Sciatic nerve (tissue), 2 donors: ENCODE results near the gene PAWR. TPM values are rescaled to one million over a fixed set of nuclear protein-coding genes. Genes with fewer than 3 reads are reported as not detected.
"Not testable (repeated sequence)": the region's sequence is repeated elsewhere in the genome, so short reads cannot be mapped to it uniquely, and the experiment has no call there.

Source experiments
- ATAC-seq: fragments of 200-7000 bp; cut with Tn5 transposase; one replicate; pipeline ENCODE4 v1.9.1; 2020; ENCODE audit warnings: mild to moderate bottlenecking, moderate library complexity
- DNase-seq: peaks from one replicate; pipeline ENCODE4 v3.0.0-alpha.2; 2020; ENCODE audit warnings: low spot score
- intact Hi-C: fragments of 100-400 bp; cut with DNase I; formaldehyde crosslinking; loops from one replicate; pipeline ENCODE4 v1.14.2; 2022
- total RNA-seq: library from RNA; stranded (reverse); fragmentation: NEBNext Ultra II Directional; extraction: Animal tissue kit (Norgen Biotek cat#: 25700); gene quantifications from one replicate; pipeline ENCODE4 v1.2.1, GENCODE V29; 2021
- donor health status: DM: no; HTN: no; CAD: no.
- donor health status: DM: no; HTN: no; CAD: no.

The PAWR gene
- total RNA-seq, 1 donor from 2014 or later = 117 TPM

DNA sequence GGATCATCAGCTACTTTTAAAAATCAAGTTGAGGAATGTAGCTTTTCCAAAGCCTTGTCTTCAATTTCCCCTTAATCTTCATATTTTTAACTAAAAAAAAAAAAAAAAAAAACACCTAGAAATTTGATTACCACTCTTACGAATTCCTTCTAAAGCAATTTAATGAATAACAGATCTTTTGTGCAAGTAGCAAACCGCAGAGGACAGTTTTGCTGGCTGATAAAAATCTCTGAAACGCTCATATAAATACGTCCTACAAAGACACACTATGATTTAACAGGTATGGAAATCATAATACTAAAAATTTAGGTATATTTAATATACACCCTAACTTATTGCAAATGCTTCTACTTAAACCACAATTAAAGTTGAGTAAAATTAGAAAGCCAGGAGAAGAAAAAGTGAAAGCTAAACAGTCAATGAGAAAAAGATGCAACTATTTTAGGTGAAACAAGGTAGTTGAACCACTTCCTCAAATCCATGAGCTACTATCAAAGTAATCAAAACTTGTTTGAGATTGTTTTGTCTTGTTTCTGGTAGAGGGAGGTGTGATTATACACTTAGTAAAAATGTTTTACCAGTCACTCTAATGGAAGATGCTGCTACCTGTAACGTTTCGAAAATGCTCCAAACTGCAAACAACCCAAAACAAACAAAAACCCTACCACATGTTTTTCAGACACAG, 2.2 kb downstream of the PAWR start:
- intact Hi-C loops = no loop called here
- no peak for ATAC-seq
- no peak for DNase-seq

DNA sequence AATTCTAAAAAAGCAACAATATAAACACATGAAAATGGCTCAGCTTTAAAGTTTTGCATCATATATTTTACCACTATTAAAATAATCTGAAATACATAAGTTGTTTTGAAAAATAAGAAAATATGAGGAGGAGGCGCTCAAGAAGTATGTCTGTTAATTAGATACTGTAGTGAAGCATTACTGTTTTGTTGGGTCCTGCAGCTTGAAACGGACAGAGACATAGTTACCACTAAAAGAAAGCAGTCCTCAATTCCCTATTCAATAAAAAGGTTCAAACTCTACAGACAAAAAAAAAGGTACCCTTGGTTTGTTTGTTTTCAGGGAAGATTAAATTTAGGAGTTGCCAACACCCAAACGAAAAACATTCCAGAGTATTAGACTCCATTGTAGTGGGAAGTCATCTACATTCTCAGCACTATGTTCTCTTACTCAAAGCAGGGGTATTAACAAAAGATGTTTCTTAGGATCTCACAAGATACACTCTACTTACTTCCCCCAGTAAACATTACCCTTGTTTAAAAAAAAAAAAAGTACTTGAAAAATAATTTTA, 3.0 kb downstream of the PAWR start:
- intact Hi-C loops = no loop called here
- DNase-seq (no peak), ATAC-seq (no peak)

GRCh38 chr12:79686171-79686570, 4.6 kb downstream of the PAWR start:
- intact Hi-C loops = no loop called here
- ATAC-seq = no peak
- no peak for DNase-seq

- DNase-seq (no peak), ATAC-seq (no peak)
- intact Hi-C loops = no loop called here
Observed at GRCh38 chr12:79685068-79685467, 5.7 kb downstream of the PAWR start.

- not testable (repeated sequence) for DNase-seq
Observed at GRCh38 chr12:79684338-79684737, 6.4 kb downstream of the PAWR start.

DNA sequence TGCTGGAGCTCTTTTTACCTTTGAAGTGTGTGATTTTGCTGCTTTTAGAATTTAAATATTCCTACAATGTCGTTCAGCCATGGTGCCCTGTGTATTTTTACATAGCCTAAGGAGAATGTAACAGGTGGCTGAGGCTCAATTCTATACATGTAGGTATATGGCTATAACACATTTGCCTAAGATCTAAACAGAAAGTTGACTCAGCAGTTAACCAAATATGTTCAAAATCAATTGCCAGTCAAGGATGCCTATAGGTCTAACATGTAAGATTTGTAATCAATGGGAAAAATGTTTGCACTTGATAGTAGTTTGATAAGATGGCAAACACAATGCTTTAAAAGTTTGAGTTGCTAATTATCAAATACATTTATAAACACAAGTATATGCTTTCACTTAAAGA, 8.2 kb downstream of the PAWR start:
- intact Hi-C loops = no loop called here
- DNase-seq (no peak), ATAC-seq (no peak)

More at GRCh38 chr12:79684338-79684737, 6.4 kb downstream of the PAWR start:
- intact Hi-C loops, ATAC-seq: not testable (repeated sequence)

GRCh38 chr12:79681008-79681590, 9.7 kb downstream of the PAWR start:
- ATAC-seq = no peak
- DNase-seq = no peak
- intact Hi-C loops = no loop called here

DNA sequence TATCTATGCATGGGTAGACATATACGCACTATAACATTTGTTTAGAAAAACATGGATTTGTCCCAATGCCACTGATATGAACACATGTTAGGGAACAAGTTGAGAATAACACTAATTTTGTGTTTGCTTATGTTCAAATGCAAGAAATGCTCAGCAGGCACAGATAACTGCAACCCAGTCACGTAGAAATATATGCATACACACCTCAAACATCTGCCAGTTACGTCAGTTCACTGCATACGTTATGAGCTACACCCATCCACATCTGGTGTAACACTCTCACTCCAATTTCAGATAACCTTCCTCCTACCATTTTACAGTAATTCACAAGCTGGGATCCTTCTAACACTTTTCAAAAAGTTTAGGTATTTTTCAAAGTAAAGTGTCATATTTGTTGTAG, 10.7 kb downstream of the PAWR start:
- intact Hi-C loops = no loop called here
- DNase-seq = no peak
- no peak for ATAC-seq

DNA sequence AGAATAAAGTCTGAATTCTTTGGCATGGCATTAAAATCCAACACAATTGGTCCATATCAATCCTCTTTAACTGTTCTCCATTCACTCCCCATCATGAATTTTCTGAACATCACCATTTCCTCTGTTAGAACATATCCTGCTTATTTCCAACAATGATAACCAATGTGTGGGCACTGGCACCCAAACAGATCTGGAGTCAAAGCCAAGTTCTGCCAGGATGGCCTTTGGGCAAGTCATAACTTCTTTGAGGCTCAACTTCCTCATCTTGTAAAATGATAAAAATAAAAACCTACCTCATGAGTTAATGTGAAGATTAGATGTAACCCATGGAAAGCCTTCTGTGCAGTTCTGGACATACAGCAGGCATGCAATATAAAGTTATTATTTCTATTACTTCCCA, 12.5 kb downstream of the PAWR start:
- no peak for DNase-seq
- intact Hi-C loops = no loop called here
- ATAC-seq = no peak

DNA sequence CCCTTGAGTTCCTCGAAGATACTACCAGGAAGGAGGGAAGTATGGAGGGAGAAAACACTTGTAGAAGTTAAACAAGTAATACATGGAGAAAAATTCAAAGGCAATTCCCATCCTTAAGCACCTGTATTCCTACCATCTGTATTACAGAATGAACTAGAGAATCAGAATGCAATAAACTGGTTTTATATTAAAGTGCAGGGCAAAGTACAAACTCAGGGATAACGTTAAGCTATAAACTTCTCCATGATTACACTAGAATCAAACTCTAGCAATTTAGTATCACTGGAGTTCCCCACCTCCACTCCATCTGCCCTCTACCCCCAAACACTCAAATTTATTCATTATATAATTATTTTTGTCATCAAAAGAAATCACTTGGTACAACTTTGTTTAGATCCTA, 13.1 kb downstream of the PAWR start:
- ATAC-seq (no peak), DNase-seq (no peak)
- intact Hi-C loops = no loop called here

DNA sequence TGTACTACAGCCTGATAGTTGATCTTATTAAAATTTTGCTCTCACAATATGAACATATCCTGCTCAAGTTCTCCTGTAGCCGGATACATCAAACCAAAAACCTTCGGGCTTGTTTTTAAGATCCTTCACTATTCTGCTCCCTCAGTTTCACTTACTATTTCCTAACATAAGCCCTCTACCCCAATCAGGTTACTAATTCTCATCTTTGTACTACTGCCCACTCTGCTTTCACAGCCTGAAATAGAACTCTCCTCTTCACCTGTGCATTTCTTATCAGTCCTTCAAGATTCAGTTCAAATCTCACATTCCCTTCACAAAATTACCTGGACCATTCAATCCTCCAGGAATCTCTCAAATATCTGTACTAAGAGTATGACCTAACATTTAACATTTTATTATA, 14.2 kb downstream of the PAWR start:
- no peak for DNase-seq
- intact Hi-C loops = no loop called here
- ATAC-seq = no peak

- intact Hi-C loops = no loop called here
- ATAC-seq = no peak
Observed at GRCh38 chr12:79674629-79675028, 16.1 kb downstream of the PAWR start.

DNA sequence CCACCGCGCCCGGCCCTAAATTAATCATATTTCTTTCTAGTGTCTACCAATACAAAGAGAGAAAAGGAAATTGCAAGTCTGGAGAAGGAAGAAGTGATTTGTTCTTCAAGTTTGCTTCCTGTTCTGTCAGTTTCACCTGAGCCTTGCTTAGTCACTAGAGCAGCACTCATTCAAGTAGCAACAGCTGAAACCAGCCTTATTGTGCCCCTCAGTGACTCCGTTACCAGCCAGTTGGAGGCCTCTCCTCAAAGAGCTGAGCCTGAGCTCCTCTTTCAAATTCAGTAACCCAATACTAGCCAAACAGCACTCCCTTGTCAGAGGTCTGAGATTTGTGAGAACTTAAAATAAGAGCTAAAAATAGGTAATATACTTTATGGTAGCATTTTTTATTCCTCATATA, 17.4 kb downstream of the PAWR start:
- DNase-seq (no peak), ATAC-seq (no peak)
- intact Hi-C loops = no loop called here

More at GRCh38 chr12:79674629-79675028, 16.1 kb downstream of the PAWR start:
- no peak for DNase-seq

DNA sequence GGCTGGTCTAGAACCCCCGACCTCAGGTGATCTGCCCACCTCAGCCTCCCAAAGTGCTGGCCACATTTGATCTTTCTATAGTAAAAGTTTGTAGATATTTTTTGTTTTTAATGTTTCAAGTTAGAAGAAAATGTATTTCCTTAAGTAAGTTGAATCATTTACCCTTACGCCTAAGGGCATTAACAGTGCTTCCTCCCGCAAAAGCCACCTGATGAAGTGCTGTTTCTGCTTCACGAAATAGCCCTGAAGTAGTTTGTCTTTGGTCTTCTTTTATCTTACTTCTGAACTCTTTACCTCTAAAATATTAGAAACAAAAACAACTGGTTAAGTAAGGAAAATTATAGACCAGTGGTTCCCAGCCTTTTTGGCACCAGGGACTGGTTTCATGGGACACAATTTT, 22.7 kb downstream of the PAWR start:
- intact Hi-C loops = no loop called here
- no peak for ATAC-seq
- DNase-seq = no peak

- intact Hi-C loops = no loop called here
Observed at GRCh38 chr12:79665212-79665887, 25.4 kb downstream of the PAWR start.

DNA sequence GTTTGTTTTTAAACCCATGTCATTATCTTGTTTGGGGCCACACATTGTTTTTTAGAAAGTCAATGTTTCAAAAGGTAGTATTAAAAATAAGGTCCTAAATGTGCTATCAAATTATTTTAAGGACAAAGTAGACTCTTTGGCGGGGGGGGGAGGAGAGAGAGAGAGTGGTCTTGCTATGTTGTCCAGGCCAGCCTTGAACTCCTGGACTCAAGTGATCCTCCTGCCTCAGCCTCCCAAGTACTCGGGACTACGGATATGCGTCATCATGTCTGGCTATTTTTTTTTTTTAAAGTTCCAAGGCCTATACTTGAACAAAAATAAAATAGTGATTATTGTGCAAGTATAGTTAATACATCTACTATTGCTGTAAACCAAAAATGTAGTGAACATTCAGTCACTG, 26.2 kb downstream of the PAWR start:
- ATAC-seq = no peak
- no peak for DNase-seq
- intact Hi-C loops = no loop called here

More at GRCh38 chr12:79665212-79665887, 25.4 kb downstream of the PAWR start:
- ATAC-seq = no peak
- no peak for DNase-seq

DNA sequence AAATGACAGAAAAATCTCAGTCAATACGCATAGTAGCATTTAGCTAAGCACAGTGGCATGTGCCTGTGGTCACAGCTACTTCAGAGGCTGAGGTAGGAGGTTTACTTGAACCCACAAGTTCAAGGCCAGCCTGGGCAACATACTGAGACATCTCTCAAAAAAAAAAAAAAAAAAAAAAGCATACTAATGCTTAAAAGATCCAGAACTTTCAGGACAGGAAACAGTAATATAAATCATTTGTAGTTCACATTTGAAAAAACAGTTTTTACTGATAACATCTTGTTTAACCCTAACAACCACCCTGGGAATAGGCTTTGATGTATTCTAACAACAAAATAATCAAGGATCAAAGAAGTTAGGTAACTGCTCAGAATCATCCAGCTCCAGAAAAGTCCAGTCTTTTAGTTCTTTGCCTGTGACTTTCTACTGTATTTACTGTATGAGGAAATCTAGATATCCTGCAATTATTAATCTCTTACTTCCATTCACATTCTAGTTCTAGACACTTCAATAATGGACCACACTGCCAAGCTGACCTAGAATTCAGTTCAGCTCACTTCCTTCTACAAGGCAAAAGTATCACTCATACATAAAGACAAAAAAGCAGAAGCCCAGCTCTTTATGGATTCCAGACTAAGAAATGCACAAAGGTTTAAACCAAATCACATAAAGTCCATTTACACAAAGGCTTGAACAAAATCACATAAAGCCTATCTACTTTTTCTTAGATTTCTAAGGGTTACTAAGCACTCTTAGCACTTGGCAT, 28.5 kb downstream of the PAWR start:
- intact Hi-C loops = no loop called here
- ATAC-seq (no peak), DNase-seq (no peak)

DNA sequence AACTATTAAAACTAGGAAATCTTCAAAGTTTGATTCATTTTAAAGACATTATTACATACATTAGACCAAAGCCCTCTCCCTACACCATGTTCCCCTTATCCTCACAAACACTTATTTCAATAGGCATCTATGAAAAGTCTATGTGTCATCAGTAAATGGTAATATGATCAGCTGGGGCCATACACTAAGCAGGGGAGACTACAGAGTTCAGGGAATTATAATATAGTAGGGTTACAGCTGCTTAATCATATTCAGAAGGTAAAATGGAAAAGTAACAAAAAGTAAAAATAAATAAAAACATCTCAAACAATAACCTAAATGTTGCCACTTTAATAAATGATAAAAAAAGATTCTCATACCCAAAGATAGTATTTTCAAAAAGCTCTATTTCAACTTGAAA, 29.1 kb downstream of the PAWR start:
- ATAC-seq = no peak
- intact Hi-C loops = no loop called here
- DNase-seq = no peak

DNA sequence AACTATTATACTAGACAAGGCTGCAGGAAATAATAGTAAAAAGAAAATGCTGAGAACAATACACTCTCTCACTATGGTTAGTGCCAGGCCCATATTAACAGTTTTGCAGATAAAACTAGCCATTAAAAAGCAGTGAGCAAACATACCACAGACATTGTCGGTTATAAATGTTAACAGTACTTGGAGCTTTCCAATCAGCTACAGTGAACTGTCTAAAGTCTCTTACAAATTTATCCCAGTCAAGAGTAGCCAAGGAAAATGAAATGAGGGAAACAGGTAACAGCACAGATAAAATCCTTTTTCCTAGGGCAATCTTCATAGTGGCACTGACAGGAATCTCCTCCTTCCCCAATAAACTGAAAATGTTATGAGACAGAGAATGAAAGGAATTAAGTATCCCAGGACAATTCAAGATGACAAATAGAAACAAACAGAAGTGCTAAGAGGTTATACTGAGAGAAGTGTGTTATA, 30.8 kb downstream of the PAWR start:
- intact Hi-C loops = no loop called here
- DNase-seq (no peak), ATAC-seq (no peak)
